Measurements from ENCODE around the gene FLOT1. TPM values are rescaled to one million over a fixed set of nuclear protein-coding genes. Genes with fewer than 3 reads are reported as not detected.

The FLOT1 gene
- total and polyA plus RNA-seq, 2 of the 13 experiments (the other 11 are each of a cell fraction or from before 2014, with no cell fraction given), result 82.3 to 130 TPM

DNA sequence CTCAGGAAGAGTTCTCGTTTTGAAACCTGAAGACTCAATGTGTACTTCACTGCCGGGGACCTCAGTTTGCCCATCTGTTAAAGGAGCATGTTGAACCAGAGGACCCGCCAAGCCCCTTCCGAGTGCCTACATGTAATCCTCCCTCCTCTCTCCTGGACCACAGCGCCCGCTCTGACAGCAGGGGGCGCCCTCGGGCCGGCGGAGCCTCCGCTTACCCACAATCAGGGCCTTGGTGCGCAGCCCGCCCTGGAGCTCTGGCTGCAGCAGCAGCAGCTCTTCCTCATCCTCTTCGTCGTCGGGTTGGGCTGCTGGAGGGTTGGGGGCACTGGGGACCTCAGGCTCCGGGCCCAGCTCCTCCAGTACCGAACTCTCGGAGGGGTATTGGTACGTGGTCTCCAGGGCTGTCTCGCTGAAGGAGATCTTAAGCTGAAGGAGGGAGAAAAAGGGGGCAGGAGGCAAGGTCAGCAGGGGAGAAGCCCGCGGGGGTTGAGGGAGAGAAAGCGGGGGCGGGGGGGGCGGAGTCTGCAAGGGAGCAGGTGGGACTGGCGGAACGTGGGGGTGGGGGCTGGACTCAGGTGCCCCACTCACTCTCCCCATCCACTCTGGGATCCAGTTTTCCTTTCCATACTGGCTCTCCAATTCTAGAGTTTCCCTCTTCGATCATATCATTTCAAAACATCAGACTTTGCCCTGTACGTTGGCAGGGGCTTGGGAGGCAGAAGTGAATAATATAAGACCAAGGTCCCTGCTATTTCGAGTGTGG is 63.3 kb downstream of the FLOT1 start (continued):
- TF ChIP-seq, protein P1, sequence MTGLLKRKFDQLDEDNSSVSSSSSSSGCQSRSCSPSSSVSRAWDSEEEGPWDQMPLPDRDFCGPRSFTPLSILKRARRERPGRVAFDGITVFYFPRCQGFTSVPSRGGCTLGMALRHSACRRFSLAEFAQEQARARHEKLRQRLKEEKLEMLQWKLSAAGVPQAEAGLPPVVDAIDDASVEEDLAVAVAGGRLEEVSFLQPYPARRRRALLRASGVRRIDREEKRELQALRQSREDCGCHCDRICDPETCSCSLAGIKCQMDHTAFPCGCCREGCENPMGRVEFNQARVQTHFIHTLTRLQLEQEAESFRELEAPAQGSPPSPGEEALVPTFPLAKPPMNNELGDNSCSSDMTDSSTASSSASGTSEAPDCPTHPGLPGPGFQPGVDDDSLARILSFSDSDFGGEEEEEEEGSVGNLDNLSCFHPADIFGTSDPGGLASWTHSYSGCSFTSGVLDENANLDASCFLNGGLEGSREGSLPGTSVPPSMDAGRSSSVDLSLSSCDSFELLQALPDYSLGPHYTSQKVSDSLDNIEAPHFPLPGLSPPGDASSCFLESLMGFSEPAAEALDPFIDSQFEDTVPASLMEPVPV (CRISPR knock-in tag; IDR thresholded peaks at IDR 0.05), result peak; percentile 77
- TF ChIP-seq HMG20A (CRISPR knock-in tag; IDR thresholded peaks at IDR 0.05; ENCODE audit: borderline replicate concordance), result no peak
- TF ChIP-seq ZNF776 (CRISPR knock-in tag; IDR thresholded peaks at IDR 0.05), result 0 out of 2 replicates have a peak, but pooled peaks have one; percentile 61
- TF ChIP-seq, protein P2, sequence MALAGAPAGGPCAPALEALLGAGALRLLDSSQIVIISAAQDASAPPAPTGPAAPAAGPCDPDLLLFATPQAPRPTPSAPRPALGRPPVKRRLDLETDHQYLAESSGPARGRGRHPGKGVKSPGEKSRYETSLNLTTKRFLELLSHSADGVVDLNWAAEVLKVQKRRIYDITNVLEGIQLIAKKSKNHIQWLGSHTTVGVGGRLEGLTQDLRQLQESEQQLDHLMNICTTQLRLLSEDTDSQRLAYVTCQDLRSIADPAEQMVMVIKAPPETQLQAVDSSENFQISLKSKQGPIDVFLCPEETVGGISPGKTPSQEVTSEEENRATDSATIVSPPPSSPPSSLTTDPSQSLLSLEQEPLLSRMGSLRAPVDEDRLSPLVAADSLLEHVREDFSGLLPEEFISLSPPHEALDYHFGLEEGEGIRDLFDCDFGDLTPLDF (CRISPR knock-in tag; IDR thresholded peaks at IDR 0.05), result no peak
- TF ChIP-seq, protein P3, sequence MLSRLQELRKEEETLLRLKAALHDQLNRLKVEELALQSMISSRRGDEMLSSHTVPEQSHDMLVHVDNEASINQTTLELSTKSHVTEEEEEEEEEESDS (CRISPR knock-in tag; IDR thresholded peaks at IDR 0.05; ENCODE audit: borderline replicate concordance), result no peak
- TF ChIP-seq ZNF460 (CRISPR knock-in tag; IDR thresholded peaks at IDR 0.05; ENCODE audit: borderline replicate concordance), result no peak
- no peak for TF ChIP-seq MZF1 (CRISPR knock-in tag; IDR thresholded peaks at IDR 0.05; ENCODE audit: borderline replicate concordance)
- TF ChIP-seq ZNF747 (CRISPR knock-in tag; IDR thresholded peaks at IDR 0.05; ENCODE audit: borderline replicate concordance), result no peak
- TF ChIP-seq GATA4 (IDR thresholded peaks at IDR 0.05; ENCODE audit: borderline replicate concordance, low read depth), result no peak
- peak; percentile 36; the same call in 1 of the 2 replicates for TF ChIP-seq TBX2 (CRISPR knock-in tag; IDR thresholded peaks at IDR 0.05; ENCODE audit: borderline replicate concordance)
- TF ChIP-seq AHR (CRISPR knock-in tag; IDR thresholded peaks at IDR 0.05), result 0 out of 2 replicates have a peak, but pooled peaks have one; percentile 33
- TF ChIP-seq, protein P4, sequence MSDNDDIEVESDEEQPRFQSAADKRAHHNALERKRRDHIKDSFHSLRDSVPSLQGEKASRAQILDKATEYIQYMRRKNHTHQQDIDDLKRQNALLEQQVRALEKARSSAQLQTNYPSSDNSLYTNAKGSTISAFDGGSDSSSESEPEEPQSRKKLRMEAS (IDR thresholded peaks at IDR 0.05), result peak; percentile 27
- TF ChIP-seq CBFB (CRISPR knock-in tag; IDR thresholded peaks at IDR 0.05), result peak; percentile 85; the same call in 1 of the 2 replicates
- TF ChIP-seq, protein P5, sequence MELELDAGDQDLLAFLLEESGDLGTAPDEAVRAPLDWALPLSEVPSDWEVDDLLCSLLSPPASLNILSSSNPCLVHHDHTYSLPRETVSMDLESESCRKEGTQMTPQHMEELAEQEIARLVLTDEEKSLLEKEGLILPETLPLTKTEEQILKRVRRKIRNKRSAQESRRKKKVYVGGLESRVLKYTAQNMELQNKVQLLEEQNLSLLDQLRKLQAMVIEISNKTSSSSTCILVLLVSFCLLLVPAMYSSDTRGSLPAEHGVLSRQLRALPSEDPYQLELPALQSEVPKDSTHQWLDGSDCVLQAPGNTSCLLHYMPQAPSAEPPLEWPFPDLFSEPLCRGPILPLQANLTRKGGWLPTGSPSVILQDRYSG (CRISPR knock-in tag; IDR thresholded peaks at IDR 0.05), result no peak
- TF ChIP-seq ZBTB8A (CRISPR knock-in tag; IDR thresholded peaks at IDR 0.05; ENCODE audit: borderline replicate concordance, low read depth), result no peak
- TF ChIP-seq ZNF670 (CRISPR knock-in tag; IDR thresholded peaks at IDR 0.05; ENCODE audit: borderline replicate concordance), result no peak
- TF ChIP-seq GTF2F1 (IDR thresholded peaks at IDR 0.05; ENCODE audit: low read length), result no peak
- TF ChIP-seq ZNF619 (CRISPR knock-in tag; IDR thresholded peaks at IDR 0.05), result peak; percentile 84; the same call in 1 of the 2 replicates
- TF ChIP-seq PHF8 (CRISPR knock-in tag; IDR thresholded peaks at IDR 0.05), result peak; percentile 64
- TF ChIP-seq, protein P6, sequence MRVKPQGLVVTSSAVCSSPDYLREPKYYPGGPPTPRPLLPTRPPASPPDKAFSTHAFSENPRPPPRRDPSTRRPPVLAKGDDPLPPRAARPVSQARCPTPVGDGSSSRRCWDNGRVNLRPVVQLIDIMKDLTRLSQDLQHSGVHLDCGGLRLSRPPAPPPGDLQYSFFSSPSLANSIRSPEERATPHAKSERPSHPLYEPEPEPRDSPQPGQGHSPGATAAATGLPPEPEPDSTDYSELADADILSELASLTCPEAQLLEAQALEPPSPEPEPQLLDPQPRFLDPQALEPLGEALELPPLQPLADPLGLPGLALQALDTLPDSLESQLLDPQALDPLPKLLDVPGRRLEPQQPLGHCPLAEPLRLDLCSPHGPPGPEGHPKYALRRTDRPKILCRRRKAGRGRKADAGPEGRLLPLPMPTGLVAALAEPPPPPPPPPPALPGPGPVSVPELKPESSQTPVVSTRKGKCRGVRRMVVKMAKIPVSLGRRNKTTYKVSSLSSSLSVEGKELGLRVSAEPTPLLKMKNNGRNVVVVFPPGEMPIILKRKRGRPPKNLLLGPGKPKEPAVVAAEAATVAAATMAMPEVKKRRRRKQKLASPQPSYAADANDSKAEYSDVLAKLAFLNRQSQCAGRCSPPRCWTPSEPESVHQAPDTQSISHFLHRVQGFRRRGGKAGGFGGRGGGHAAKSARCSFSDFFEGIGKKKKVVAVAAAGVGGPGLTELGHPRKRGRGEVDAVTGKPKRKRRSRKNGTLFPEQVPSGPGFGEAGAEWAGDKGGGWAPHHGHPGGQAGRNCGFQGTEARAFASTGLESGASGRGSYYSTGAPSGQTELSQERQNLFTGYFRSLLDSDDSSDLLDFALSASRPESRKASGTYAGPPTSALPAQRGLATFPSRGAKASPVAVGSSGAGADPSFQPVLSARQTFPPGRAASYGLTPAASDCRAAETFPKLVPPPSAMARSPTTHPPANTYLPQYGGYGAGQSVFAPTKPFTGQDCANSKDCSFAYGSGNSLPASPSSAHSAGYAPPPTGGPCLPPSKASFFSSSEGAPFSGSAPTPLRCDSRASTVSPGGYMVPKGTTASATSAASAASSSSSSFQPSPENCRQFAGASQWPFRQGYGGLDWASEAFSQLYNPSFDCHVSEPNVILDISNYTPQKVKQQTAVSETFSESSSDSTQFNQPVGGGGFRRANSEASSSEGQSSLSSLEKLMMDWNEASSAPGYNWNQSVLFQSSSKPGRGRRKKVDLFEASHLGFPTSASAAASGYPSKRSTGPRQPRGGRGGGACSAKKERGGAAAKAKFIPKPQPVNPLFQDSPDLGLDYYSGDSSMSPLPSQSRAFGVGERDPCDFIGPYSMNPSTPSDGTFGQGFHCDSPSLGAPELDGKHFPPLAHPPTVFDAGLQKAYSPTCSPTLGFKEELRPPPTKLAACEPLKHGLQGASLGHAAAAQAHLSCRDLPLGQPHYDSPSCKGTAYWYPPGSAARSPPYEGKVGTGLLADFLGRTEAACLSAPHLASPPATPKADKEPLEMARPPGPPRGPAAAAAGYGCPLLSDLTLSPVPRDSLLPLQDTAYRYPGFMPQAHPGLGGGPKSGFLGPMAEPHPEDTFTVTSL (CRISPR knock-in tag; IDR thresholded peaks at IDR 0.05; ENCODE audit: borderline replicate concordance), result no peak
